ENCODE results near the gene CLDN22. TPM values are rescaled to one million over a fixed set of nuclear protein-coding genes. Genes with fewer than 3 reads are reported as not detected.
A peak's percentile ranks its signal among the peaks of the same experiment; 100 is the strongest.

The CLDN22 gene
- total RNA-seq, 1 experiment from 2014 or later = not detected

DNA sequence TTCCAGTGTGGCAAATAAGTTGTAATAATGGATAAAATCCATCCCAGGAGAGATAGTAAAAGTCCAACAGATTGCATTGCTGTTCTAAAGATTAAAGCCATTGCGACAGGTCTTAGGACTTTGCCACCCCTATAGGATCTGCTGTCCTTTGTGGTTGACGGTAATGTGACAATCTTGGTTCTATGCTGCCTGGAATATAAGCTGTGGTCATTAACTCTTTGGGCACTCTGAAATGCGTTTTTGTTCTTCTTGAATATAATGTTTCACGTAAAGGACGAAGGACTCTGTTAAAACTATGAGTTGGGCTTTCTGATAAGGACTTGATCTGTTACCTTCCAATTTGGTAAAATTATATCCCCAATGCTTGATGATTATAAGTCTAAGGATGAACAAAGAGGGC is 2.2 kb upstream of the CLDN22 start, which contains the start of gene CLDN24:
CLDN24 (minus strand) TSS at position 101 of the 400 bp plus-strand sequence; CDS start at position 101, 0 bp downstream.
- no peak for DNase-seq (ENCODE audit: low spot score)

DNA sequence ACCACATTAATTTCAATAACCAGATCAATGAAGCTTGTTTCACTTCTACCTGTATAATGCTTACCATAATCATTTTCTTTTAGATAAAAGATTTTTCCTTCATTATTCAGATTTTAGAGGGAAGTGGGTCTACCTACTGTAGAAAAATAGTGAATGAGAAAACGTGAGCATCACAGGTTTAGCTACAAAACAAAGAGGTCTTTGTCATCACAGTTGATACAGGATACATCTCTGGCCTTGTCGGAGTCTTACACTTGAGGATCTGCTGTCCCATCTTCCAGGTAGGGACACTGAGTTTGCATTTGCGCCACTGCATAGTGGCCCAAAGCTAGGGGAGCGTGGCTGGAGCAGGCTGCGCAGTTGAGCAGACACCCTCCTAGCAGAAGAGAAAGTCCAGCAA is 1.4 kb upstream of the CLDN22 start:
- DNase-seq (ENCODE audit: low spot score) = no peak

DNA sequence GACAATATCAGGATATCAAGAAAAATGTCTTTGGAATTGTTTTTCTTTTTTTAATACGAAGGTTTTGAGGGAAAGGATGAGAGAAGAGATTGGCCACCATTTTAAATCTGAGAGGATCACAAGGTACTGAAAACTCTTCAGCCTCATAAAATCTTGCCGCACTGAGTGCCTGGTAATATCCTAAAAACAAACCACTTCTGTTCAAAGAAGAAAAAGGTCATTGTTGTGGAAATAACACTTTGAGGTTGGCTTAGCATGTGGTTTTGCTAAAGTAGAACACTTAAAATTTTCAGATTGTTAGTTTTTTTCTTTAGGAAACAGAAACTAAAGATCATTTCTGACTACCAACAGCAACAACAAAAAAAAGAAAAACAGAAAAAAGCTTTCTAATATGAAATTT is 1.0 kb upstream of the CLDN22 start:
- DNase-seq (ENCODE audit: low spot score) = no peak

DNA sequence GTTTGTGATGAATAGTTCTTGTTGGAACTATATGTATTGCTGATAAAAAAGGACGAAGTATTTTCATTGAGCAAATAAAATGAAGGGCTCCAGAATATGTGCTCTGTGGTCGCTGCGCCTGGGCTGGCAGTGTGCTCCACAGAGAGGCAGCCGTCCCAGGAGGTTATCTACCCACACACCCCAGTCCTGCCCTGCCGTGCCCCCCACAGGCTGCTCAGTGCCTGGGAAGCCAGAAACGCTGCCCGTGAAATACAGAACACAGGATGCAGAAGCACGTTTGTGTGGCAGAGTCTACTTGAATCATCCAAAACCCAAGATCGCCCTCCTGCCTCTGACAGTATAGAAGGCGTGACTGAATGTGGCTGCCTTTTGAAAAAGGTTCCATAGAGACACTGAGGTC is 1.4 kb downstream of the CLDN22 start:
- no peak for DNase-seq (ENCODE audit: low spot score)

DNA sequence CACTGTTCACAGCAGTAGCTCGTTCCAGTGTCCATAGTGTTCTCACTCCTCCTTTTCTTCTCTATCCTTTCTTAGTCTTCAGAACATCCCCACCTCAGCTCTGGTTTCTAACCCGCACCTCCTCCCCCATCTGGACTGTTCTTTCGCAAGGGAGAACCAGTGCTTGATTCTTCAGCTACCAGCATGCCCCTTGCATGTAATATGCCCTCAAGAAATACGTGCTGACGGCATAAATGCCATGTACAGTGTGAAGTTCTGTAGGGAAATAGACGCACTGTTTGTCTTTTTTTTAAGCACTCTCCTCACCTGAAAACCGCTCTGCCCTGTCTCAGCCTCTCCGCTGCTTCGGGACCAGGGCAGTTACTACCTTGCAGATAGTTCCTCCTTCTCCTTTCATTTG is 5.3 kb downstream of the CLDN22 start:
- no peak for DNase-seq (ENCODE audit: low spot score)

DNA sequence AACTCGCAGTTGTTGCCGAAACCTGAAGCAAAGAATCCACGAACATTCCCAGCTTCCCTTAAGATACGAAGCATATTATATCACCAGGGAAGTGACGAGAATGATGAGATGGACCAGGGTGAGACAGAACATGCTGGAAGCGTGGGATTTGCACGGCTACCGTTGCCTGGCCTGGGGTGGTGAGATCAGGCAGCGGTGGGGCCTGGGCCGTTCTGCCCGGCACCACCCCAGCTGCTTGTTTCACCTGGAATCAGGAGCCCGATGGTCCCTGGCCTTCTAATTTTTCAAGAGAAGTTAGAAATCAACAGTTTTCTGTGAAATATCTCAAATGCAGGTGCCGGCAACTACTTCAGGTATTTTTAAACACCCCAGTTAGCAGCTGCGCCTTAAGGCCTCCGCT is 5.7 kb downstream of the CLDN22 start:
- no peak for DNase-seq (ENCODE audit: low spot score)

DNA sequence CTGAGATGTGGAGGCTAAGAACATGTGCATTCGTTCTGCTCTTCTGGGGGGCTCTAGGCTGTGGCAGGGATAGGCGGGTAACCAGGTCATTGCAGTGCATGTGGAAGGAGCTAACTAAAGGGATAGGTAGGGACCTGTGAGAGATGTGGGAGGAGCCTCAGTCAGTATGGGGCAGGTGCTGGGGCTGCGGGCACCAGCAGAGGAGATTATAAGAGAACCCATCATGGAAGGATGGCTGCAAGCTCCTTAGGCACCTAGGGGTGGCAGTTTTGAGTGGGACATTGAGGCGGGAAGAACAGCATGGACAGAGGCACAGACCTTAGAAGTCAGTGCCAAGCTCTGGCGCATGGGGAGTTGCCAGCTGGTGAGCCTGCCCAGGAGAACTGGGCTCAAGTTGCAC is 7.2 kb downstream of the CLDN22 start:
- DNase-seq (ENCODE audit: low spot score) = no peak

DNA sequence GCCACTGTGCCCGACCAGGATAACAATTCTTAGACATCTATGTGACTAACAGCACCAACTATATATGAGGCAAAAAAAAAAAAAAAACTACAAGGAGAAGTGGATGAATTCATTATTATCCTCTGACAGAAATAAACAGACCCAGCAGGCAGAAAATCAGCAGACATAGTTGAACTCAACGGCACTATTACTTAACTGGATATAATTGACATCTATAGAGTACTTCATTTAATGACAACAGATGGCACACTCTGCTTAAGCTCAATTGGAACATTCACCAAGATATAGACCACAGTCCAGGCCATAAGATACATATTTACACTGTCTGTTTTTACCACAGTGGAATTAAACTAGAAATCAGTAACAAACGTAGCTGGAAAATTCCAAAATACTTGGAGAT is 13.3 kb downstream of the CLDN22 start:
- no peak for DNase-seq (ENCODE audit: low spot score)

DNA sequence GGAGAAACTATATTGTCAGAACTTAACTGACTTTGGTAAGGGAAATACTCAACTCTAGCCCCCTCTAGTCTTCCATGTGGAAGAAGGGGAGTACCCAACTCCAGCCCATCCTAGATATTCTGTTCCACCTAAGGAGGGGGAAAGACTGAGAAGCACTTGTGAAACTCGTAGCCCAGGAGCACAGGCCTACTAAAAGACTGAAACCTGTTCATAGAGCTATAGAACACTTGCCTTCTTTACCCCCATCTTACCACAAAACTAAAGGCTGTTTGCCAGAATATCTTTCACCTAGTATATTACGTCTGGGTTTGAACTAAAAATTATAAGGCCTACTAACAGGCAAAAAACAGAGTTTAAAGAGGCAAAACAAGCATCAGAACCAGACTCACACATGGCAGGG is 15.5 kb downstream of the CLDN22 start:
- DNase-seq (ENCODE audit: low spot score) = no peak

DNA sequence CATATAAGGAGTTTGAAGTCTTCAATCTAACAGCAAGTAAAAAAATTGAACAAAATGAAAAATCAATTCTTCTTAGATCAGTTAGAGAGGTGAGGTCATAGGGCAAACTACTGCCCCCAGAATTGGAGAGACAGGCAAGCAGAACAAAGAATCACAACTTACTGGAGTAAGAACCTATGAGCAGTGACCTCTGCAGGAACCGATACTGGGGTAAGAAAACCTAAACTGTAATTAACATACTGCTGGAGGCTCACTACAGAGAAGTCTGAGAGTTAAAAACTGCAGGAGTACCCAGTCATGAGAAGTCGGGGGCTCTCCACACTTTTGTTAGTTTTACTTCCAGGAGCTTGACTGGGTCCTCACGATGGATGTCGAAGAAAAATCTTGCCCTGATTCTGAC is 16.0 kb downstream of the CLDN22 start:
- no peak for DNase-seq (ENCODE audit: low spot score)

DNA sequence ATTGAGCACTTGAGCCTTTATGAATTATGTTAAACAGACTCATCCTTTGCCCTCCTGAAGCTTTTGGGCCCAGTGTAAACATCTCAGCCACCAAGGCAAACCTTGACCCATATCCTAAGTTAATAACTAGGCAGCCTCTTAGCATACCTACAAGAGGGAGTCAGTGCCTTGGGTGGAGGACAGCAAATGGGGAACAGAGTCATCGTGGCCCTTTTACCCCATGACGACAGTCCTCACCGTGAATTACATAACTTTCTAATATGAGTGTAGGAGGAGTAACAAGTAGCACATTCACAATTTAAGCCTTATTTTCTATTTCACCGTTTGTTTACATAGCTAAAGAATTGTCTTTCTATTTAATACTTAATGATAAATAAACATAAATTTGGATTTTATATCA is 16.8 kb downstream of the CLDN22 start:
- DNase-seq (ENCODE audit: low spot score) = no peak

DNA sequence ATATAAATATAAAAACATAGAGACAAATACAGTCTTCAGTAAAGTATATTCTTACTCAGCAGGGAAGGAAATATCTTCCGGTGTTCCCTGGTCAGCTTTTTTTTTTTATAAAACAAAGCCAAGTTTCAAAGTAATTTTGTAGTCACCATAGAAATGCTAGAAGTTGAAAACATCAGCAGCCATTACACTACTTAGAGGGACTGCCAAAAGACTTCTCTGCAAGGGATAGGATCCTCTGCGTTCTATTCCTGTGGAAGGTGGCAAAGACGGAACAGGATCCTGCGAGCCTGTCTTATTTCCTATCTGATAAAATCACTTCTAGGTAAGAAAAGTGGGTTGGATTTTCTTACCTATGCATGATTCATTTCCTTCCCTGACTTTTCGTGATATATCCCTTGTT is 19.4 kb downstream of the CLDN22 start:
- no peak for DNase-seq (ENCODE audit: low spot score)

DNA sequence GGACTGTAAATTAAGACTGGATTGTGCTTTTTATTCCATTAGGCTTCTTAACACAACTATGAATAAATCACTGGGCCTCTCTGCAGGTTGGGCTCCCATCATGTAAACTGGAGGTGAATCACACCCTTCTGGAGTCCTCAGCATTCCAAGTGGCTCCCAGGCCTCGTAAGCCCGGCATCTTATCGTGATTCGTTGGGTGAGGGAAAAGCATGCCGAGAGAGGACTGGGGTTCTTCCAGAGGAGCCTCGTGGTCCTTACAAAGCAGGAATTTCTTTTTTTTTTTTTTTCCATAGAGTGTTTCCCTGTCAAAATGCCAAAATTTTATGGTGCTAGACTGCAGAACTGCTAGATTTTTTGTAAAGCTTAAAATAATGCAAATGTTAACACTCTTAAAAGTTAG is 20.0 kb downstream of the CLDN22 start:
- DNase-seq (ENCODE audit: low spot score) = peak; percentile 60

DNA sequence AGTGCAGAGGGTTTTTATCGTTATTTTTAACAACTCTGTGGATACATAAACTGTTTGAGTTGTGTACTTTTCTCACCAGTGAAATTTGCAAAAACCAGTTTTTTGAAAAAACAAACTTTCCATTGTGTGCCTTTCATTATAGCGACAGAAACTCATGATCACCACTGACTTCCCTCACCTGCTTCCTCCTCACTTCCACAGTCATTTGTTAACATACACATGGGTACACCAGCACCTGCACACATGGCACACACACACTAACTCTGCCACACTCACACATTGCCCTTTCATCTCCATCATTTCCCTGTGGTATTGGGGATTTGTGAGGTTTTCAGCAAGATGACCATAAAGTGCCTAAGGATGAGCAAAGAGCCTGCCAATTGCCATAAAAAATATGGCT is 20.6 kb downstream of the CLDN22 start:
- DNase-seq (ENCODE audit: low spot score) = no peak

DNA sequence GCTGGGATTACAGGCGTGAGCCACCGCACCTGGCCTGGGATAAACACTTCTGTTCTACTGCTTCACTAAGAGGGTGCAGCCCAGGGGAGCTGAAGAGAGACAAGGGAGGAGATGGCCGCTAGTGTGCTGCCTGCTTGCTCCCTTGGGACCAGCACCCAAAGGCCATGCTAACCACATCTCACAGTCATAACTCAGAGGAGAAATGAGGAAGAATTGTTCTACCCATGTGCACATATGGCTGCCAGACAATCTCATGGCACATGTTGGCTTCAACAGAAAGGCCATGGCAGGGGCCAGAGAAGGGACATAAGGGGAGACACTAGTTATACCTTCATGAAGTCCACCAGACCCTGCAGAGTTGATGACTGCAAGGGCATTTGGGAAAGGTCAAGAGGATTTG is 22.4 kb downstream of the CLDN22 start:
- no peak for DNase-seq (ENCODE audit: low spot score)

DNA sequence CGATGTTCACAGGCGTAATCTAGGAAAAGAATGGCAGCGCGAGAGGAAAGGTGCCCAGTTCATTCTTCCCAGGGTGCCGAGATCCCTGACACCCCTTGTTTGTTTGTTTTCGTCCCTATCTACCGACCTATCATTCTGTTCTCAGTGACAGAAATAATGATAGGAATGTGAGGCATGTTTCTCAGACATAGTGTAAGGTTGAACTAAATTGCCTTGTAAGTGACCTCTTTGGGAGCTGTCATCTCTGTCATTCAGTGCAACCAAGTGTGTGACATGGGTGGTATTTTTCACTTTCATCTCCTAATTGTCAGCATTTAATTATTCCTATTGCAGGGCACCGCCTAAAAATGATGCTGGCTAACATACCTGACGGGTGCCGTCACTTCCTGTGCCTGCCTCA is 24.4 kb downstream of the CLDN22 start:
- DNase-seq (ENCODE audit: low spot score) = peak; percentile 28

DNA sequence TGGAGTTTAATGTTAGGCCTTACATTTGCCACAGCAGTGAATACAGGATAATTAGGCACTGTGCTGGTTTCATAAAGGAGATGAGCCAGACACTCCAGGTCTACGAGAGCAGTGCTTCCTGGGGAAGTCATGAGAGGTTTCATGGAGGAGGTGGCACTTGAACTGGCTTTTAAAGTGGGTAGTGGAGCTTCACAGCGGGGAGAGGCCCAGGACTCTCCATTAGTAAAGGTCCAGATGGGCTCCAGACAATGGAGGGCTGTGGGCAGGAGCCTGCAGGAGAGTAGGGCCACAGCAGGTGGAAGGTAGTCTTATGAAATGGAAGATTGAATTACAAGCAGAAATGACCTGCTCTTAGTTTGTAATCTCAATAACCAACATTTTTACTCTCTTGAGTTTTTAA is 29.0 kb downstream of the CLDN22 start:
- no peak for DNase-seq (ENCODE audit: low spot score)

DNA sequence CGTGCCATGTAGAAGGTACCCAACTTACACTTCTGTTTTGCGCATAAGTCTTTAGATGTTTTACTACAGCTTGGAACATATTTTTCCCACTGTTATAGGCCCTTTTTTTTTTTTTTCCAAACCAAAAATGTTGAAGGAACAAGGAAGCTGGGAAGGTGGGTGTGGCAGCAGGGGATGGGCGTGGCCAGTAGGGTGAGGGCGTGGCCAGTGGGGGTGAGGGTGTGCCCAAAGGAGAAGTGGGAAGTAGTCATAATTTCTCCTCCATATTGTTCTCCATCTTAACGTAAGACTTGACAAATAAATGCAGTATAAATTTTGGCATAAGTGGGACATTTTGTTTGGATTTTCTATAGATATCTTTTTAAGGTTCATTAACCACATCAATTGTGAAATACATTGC is 30.4 kb downstream of the CLDN22 start:
- peak; percentile 34 for DNase-seq (ENCODE audit: low spot score)

DNA sequence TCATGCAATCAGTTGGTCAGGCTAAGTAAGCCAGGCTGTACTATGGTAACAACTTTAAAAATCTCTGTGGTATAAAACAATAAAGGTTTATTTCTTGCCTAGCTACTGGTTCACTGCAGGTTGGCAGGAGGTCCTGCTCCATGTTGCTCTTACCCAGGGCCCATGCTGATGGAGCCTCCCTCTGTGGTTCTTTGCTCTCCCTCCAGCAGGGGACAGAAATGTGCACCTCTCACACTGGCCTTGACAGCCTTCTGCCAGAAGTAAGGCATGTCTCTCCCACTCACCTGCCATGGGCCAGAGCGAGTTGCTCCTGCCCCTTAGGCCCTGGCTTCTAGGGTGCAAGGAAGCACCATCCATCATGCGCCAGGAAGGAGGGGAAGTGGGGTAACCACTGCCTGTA is 31.1 kb downstream of the CLDN22 start:
- DNase-seq (ENCODE audit: low spot score) = no peak

DNA sequence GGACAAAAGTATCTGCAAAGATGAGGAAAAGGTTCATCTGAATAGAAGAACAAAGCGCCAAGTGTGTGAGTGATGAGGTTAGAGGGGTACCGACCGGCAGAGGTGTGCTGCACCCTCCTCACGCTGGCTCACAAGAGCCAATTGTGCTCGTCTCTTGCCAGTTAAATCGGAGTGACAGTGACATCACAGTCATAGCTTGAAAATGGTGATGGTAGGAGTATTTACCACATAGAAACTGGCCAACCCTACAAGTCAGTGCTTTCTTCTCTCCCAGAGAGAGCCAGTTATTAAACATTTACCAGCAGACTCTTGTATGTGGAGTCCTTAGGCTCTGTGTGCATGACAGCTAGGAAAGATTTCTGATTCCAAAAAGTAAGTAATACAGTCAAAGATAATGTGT is 32.4 kb downstream of the CLDN22 start:
- DNase-seq (ENCODE audit: low spot score) = no peak

DNA sequence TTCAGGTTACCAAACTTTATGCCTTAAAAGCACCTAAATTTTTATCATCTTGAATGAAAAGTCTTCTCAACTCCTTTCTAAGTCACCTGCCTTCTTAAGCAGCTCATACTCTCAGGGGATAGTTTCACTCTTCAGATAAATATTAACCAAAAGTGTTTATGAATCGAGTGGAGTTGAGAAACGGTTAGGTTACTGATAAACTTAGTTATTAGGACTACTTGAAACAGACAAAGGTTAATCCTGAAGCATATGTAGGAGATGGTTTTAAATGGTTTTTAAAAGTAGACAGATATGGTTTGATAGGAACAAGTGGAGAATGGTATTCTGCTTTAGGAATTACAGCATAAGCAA is 32.8 kb downstream of the CLDN22 start:
- no peak for DNase-seq (ENCODE audit: low spot score)

DNA sequence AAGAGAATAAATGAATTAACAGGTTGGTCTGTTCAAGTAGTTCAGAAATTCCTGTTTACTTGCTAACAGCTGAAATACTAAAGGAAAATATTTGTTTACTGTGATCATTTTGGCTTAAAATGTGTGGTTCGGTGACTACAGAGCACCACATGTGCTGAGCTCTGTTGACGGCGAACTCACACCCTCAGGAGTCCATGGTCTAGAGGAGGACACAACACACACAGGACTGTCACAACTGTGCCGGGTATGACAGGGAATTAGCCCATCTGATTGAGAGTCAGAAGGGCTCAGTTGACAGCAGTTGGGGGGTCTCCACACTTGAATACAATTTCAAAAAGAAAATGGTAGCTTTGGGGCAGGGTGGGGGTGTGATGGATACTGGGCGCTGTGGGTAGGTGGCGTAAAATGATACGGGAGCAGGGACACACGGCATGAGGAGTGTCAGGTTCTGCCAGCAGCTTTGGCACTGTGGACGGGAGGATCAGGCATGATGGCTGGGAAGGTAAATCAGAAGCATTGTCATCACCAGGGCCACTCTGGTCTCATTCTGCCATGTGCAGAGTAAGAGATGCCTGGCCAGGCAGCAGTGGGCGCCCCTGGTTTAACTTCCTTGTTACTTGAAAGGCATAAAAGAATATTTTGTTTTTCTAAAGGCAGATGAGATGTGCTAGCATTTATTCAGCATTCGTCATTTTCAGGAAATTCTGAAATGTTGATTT is 33.3 kb downstream of the CLDN22 start:
- DNase-seq (ENCODE audit: low spot score) = no peak

DNA sequence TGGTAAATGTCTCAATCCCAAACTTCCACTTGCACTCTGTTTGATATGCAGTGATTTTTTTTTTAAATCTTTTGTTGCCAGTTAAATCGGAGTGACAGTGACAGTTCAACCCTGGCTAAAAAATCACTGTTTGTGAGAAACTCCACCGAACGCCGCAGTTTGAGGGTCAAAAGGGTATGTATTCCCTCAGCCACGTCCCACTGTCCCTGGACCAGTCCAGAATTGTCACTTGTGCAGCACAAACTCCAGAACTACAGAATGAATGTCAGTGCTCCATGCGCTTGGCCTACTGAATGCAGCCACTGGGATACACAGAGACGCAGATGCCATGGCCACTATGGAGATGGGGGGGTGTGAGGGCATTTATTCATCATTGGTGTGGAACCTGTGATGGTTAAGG is 34.2 kb downstream of the CLDN22 start:
- no peak for DNase-seq (ENCODE audit: low spot score)

DNA sequence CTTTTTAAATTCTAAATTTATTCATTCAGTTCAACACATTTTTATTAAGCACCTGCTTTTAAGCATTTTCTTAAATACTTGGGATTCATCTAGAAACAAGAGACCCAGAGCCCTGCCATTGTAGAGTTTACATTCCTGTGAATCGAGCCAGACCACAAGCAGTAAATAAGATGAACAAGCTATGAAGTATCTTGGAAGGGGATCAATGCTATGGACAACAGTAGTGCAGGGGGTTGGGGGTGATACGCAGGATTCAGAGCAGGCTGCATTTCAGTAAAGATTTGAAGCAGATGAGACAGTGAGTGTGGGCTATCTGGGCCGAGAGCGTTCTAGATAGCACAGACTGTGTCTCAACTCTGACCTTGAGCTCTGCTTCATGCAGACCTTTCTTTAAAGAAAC is 35.1 kb downstream of the CLDN22 start:
- no peak for DNase-seq (ENCODE audit: low spot score)

All from A172 (cell line).